Measurements from ENCODE around the gene C22orf15.

GRCh38 chr22:23750714-23751440, 11.9 kb upstream of the C22orf15 start, which contains the start of gene ZNF70:
- no peak for TF ChIP-seq EP300 (IDR thresholded peaks at IDR 0.05; ENCODE audit: low read length)
- no peak for TF ChIP-seq SP1 (CRISPR knock-in tag; IDR thresholded peaks at IDR 0.05)
- no peak for TF ChIP-seq ZNF324 (CRISPR knock-in tag; IDR thresholded peaks at IDR 0.05)
- TF ChIP-seq ZNF609 (CRISPR knock-in tag; IDR thresholded peaks at IDR 0.05; ENCODE audit: borderline replicate concordance) = no peak
- no peak for TF ChIP-seq SRSF1 (IDR thresholded peaks at IDR 0.05; ENCODE audit: low read depth, low read length)
- TF ChIP-seq ZBTB43 (CRISPR knock-in tag; IDR thresholded peaks at IDR 0.05) = no peak
- no peak for TF ChIP-seq CHD1 (IDR thresholded peaks at IDR 0.05; ENCODE audit: low read length)
- TF ChIP-seq JUND (IDR thresholded peaks at IDR 0.05; ENCODE audit: borderline replicate concordance, low read depth, low read length) = 0 out of 2 replicates have a peak, but pooled peaks have one; percentile 21
- TF ChIP-seq JUND (tag; IDR thresholded peaks at IDR 0.05; ENCODE audit: borderline replicate concordance, low read depth, low read length) = no peak
- no peak for TF ChIP-seq TEAD4 (IDR thresholded peaks at IDR 0.05; ENCODE audit: low read length)
- no peak for TF ChIP-seq TEAD4 (CRISPR knock-in tag; IDR thresholded peaks at IDR 0.05; ENCODE audit: borderline replicate concordance)
